Activated CD4-positive, alpha-beta memory T cell treated with anti-CD3 and anti-CD28 coated beads for 36 hours (primary cell): ENCODE data around the gene TNFRSF1A. TPM values are rescaled to one million over a fixed set of nuclear protein-coding genes. Genes with fewer than 3 reads are reported as not detected.
"Not testable (repeated sequence)": the region's sequence is repeated elsewhere in the genome, so short reads cannot be mapped to it uniquely, and the experiment has no call there.

ENCODE experiments used
- CTCF ChIA-PET: fragments of 350-600 bp; sonication (Branson Sonifier 250); formaldehyde crosslinking; loops from one replicate; lab custom pipeline; 2021; ENCODE audit warnings: antibody characterized with exemption, inconsistent platforms; lab: Charles Lee
- POLR2A ChIA-PET: fragments of 350-600 bp; sonication (Branson Sonifier 250); formaldehyde crosslinking; loops from one replicate; lab custom pipeline; 2021; ENCODE audit warnings: antibody characterized with exemption; lab: Charles Lee
- DNase-seq: peaks from one replicate; pipeline ENCODE4 v3.0.0-alpha.2; 2020
- H3K27ac Mint-ChIP-seq: one replicate; pipeline ENCODE4 v1.8.0; 2021; ENCODE audit warnings: mixed read lengths
- H3K27me3 Mint-ChIP-seq: one replicate; pipeline ENCODE4 v1.8.0; 2021; ENCODE audit warnings: mixed read lengths
- H3K36me3 Mint-ChIP-seq: one replicate; pipeline ENCODE4 v1.8.0; 2021; ENCODE audit warnings: mixed read lengths
- H3K4me1 Mint-ChIP-seq: one replicate; pipeline ENCODE4 v1.8.0; 2021; ENCODE audit warnings: low read depth, mixed read lengths
- H3K4me3 Mint-ChIP-seq: one replicate; pipeline ENCODE4 v1.8.0; 2021; ENCODE audit warnings: mild to moderate bottlenecking, mixed read lengths
- H3K9me3 Mint-ChIP-seq: one replicate; pipeline ENCODE4 v1.8.0; 2021; ENCODE audit warnings: mixed read lengths
- intact Hi-C: fragments of 100-400 bp; cut with micrococcal nuclease; formaldehyde crosslinking; loops from one replicate; pipeline ENCODE4 v1.15.1; 2023
- total RNA-seq, 2 experiments: library from RNA; stranded (reverse); gene quantifications; one replicate each; pipeline ENCODE4 v1.2.3, GENCODE V29; 2021

The TNFRSF1A gene
- total RNA-seq, 2 experiments from 2014 or later = 47.5 to 49.6 TPM

GRCh38 chr12:6306151-6306550, 35.7 kb downstream of the TNFRSF1A start:
- intact Hi-C loops = no loop called here
- Mint-ChIP-seq H3K4me1 (no peaks in the 10 kb centered on the region), H3K36me3 (no peaks in the 10 kb centered on the region), H3K4me3 (no peak overlapping the region), H3K27ac (no peak overlapping the region), H3K9me3 (no peaks in the 10 kb centered on the region), H3K27me3 (peaks cover 6% of the 10 kb centered on the region)
- ChIA-PET POLR2A (no interaction called here), CTCF (no interaction called here)
- no peak for DNase-seq

GRCh38 chr12:6303071-6303470, 38.8 kb downstream of the TNFRSF1A start:
- Mint-ChIP-seq H3K27ac (no peak overlapping the region), H3K36me3 (no peaks in the 10 kb centered on the region), H3K27me3 (peaks cover 1% of the 10 kb centered on the region), H3K4me1 (no peaks in the 10 kb centered on the region), H3K9me3 (no peaks in the 10 kb centered on the region), H3K4me3 (no peak overlapping the region)
- no peak for DNase-seq
- intact Hi-C loops = no loop called here
- CTCF ChIA-PET = interaction anchor here (0.7 kb wide), 1 partner anchor 19 kb away, joined by 3 read pairs; no protein-coding TSS in a partner anchor
- POLR2A ChIA-PET = no interaction called here

- H3K4me1 Mint-ChIP-seq = no peaks in the 10 kb centered on the region
Measured at GRCh38 chr12:6302621-6303020, 39.3 kb downstream of the TNFRSF1A start.

GRCh38 chr12:6301721-6302120, 40.2 kb downstream of the TNFRSF1A start:
- CTCF ChIA-PET = interaction anchor here (1.2 kb wide), 1 partner anchor 106 kb away, joined by 3 read pairs; no protein-coding TSS in a partner anchor
- intact Hi-C loops = no loop called here
- no peaks in the 10 kb centered on the region for H3K9me3 Mint-ChIP-seq
- H3K27me3 Mint-ChIP-seq = peaks cover 4% of the 10 kb centered on the region
- H3K4me3 Mint-ChIP-seq = no peak overlapping the region
- H3K4me1 Mint-ChIP-seq = no peaks in the 10 kb centered on the region
- H3K27ac Mint-ChIP-seq = no peak overlapping the region
- no peaks in the 10 kb centered on the region for H3K36me3 Mint-ChIP-seq
- POLR2A ChIA-PET = no interaction called here
- DNase-seq = no peak

More at GRCh38 chr12:6302621-6303020, 39.3 kb downstream of the TNFRSF1A start:
- H3K9me3 Mint-ChIP-seq = no peaks in the 10 kb centered on the region
- DNase-seq = no peak
- H3K27me3 Mint-ChIP-seq = peaks cover 1% of the 10 kb centered on the region
- H3K27ac Mint-ChIP-seq = no peak overlapping the region
- intact Hi-C loops = no loop called here
- H3K36me3 Mint-ChIP-seq = no peaks in the 10 kb centered on the region
- ChIA-PET POLR2A (no interaction called here), CTCF (interaction anchor here (0.7 kb wide), 1 partner anchor 19 kb away, joined by 3 read pairs; no protein-coding TSS in a partner anchor)
- no peak overlapping the region for H3K4me3 Mint-ChIP-seq

GRCh38 chr12:6297170-6297569, 44.7 kb downstream of the TNFRSF1A start:
- ChIA-PET POLR2A (no interaction called here), CTCF (interaction anchor here (1.0 kb wide), 1 partner anchor 102 kb away, joined by 5 read pairs; no protein-coding TSS in a partner anchor)
- no peak overlapping the region for H3K4me3 Mint-ChIP-seq
- intact Hi-C loops = no loop called here
- H3K27me3 Mint-ChIP-seq = peaks cover 11% of the 10 kb centered on the region
- no peaks in the 10 kb centered on the region for H3K9me3 Mint-ChIP-seq
- H3K4me1 Mint-ChIP-seq = no peaks in the 10 kb centered on the region
- no peaks in the 10 kb centered on the region for H3K36me3 Mint-ChIP-seq
- no peak for DNase-seq
- no peak overlapping the region for H3K27ac Mint-ChIP-seq

GRCh38 chr12:6295094-6295811, 46.6 kb downstream of the TNFRSF1A start:
- intact Hi-C loops = no loop called here
- Mint-ChIP-seq H3K27ac (no peak overlapping the region), H3K27me3 (peaks cover 9% of the 10 kb centered on the region)

GRCh38 chr12:6294156-6295093, 47.5 kb downstream of the TNFRSF1A start:
- no peak overlapping the region for H3K27ac Mint-ChIP-seq
- CTCF ChIA-PET = interaction anchor here (0.6 to 0.9 kb wide), 2 partner anchors 16 kb away, joined by 3 to 4 read pairs; no protein-coding TSS in a partner anchor
- H3K4me3 Mint-ChIP-seq = no peak overlapping the region
- H3K9me3 Mint-ChIP-seq = no peaks in the 10 kb centered on the region
- POLR2A ChIA-PET = no interaction called here
- no peaks in the 10 kb centered on the region for H3K4me1 Mint-ChIP-seq
- H3K36me3 Mint-ChIP-seq = no peaks in the 10 kb centered on the region
- peaks cover 9% of the 10 kb centered on the region for H3K27me3 Mint-ChIP-seq
- no peak for DNase-seq
- intact Hi-C loops = no loop called here

More at GRCh38 chr12:6295094-6295811, 46.6 kb downstream of the TNFRSF1A start:
- CTCF ChIA-PET = interaction anchor here (0.9 kb wide), 1 partner anchor 16 kb away, joined by 4 read pairs; no protein-coding TSS in a partner anchor
- no peaks in the 10 kb centered on the region for H3K4me1 Mint-ChIP-seq
- no peaks in the 10 kb centered on the region for H3K9me3 Mint-ChIP-seq
- no peak for DNase-seq
- no peaks in the 10 kb centered on the region for H3K36me3 Mint-ChIP-seq
- no peak overlapping the region for H3K4me3 Mint-ChIP-seq
- POLR2A ChIA-PET = no interaction called here

- ChIA-PET CTCF (interaction anchor here (0.9 kb wide), 1 partner anchor 97 kb away, joined by 3 read pairs; no protein-coding TSS in a partner anchor), POLR2A (no interaction called here)
- H3K27ac Mint-ChIP-seq = no peak overlapping the region
- no peaks in the 10 kb centered on the region for H3K9me3 Mint-ChIP-seq
- DNase-seq = no peak
- no peaks in the 10 kb centered on the region for H3K36me3 Mint-ChIP-seq
- H3K4me1 Mint-ChIP-seq = no peaks in the 10 kb centered on the region
- intact Hi-C loops = no loop called here
- H3K4me3 Mint-ChIP-seq = no peak overlapping the region
- H3K27me3 Mint-ChIP-seq = peaks cover 9% of the 10 kb centered on the region
Measured at GRCh38 chr12:6292606-6293005, 49.3 kb downstream of the TNFRSF1A start.

- POLR2A ChIA-PET, H3K27ac Mint-ChIP-seq, CTCF ChIA-PET, DNase-seq, H3K27me3 Mint-ChIP-seq, H3K36me3 Mint-ChIP-seq, H3K4me3 Mint-ChIP-seq, H3K4me1 Mint-ChIP-seq, intact Hi-C loops, H3K9me3 Mint-ChIP-seq: not testable (repeated sequence)
Measured at GRCh38 chr12:6289906-6290305, 52.0 kb downstream of the TNFRSF1A start.

GRCh38 chr12:6289081-6289480, 52.8 kb downstream of the TNFRSF1A start:
- H3K27me3 Mint-ChIP-seq, H3K4me3 Mint-ChIP-seq, POLR2A ChIA-PET, H3K9me3 Mint-ChIP-seq, intact Hi-C loops, H3K4me1 Mint-ChIP-seq, DNase-seq, H3K36me3 Mint-ChIP-seq, H3K27ac Mint-ChIP-seq: not testable (repeated sequence)
- CTCF ChIA-PET = interaction anchor here (8.8 kb wide), 1 partner anchor 94 kb away, joined by 131 read pairs; no protein-coding TSS in a partner anchor

GRCh38 chr12:6288235-6288634, 53.6 kb downstream of the TNFRSF1A start:
- POLR2A ChIA-PET = no interaction called here
- H3K9me3 Mint-ChIP-seq = no peaks in the 10 kb centered on the region
- CTCF ChIA-PET = interaction anchor here (1.6 to 8.8 kb wide), 2 partner anchors 9 to 93 kb away, joined by 6 to 131 read pairs; no protein-coding TSS in a partner anchor
- no peaks in the 10 kb centered on the region for H3K36me3 Mint-ChIP-seq
- H3K4me1 Mint-ChIP-seq = peaks cover 4% of the 10 kb centered on the region
- H3K4me3 Mint-ChIP-seq = no peak overlapping the region
- H3K27ac Mint-ChIP-seq = no peak overlapping the region
- intact Hi-C loops = no loop called here
- H3K27me3 Mint-ChIP-seq = peaks cover 2% of the 10 kb centered on the region
- no peak for DNase-seq
